Measurements from ENCODE around the gene TYW3. TPM values are rescaled to one million over a fixed set of nuclear protein-coding genes. Genes with fewer than 3 reads are reported as not detected.

Gene TYW3
- total and polyA plus RNA-seq, 2 of the 13 experiments (the other 11 are each of a cell fraction or from before 2014, with no cell fraction given) = 17.6 to 45.8 TPM

GRCh38 chr1:74726063-74726462, 6.9 kb upstream of the TYW3 start:
- ChIA-PET POLR2A (interaction anchor here (1.1 kb wide), 1 partner anchor 9 kb away, joined by 3 read pairs; no protein-coding TSS in a partner anchor), CTCF (ENCODE audit: low intra/inter-chr PET ratio, low total read pairs) (no interaction called here)
- DNase-seq (ENCODE audit: low spot score) (no peak), ATAC-seq (no peak), FAIRE-seq (no peak)
- H4K20me1 ChIP-seq (ENCODE audit: insufficient read depth, low read length) = no peaks in the 10 kb centered on the region; the same call in 1 of the 2 replicates
- peaks cover 42% of the 10 kb centered on the region for H3K79me2 ChIP-seq (ENCODE audit: insufficient read depth, low read length)
- no CpG with 5 or more reads among the region's 1 CpG for WGBS (ENCODE audit: low lambda C conversion rate)
- BruUV-seq (replicated peaks) = no TSS peak
- peaks cover 38% of the 10 kb centered on the region for H3K4me1 ChIP-seq (ENCODE audit: insufficient read depth, low read length)
- H3K36me3 ChIP-seq (replicated peaks in 1 of 2; ENCODE audit: control insufficient read depth in 1 of 2, insufficient read depth in 2 of 2, low read length in 2 of 2) = peaks cover 25 to 56% of the 10 kb centered on the region in 2 experiments
- H3K4me2 ChIP-seq (ENCODE audit: low read depth, low read length) = no peak overlapping the region
- no peak overlapping the region for H3K9ac ChIP-seq (ENCODE audit: insufficient read depth, low read depth, low read length)
- peaks cover 19% of the 10 kb centered on the region for H3K9me3 ChIP-seq (ENCODE audit: low read length)
- H3K27me3 ChIP-seq (ENCODE audit: control insufficient read depth in 1 of 2, insufficient read depth in 2 of 2, low read length in 2 of 2) = no peaks in the 10 kb centered on the region
- no peak overlapping the region for H3K27ac ChIP-seq (ENCODE audit: extremely low read length, insufficient read depth, low read length)
- H3K4me3 ChIP-seq (replicated peaks in 1 of 3; ENCODE audit: insufficient read depth in 1 of 3, low read depth in 2 of 3, low read length in 3 of 3) = no peak overlapping the region
- no peak overlapping the region for H2AFZ ChIP-seq (ENCODE audit: low read length)
- in situ Hi-C loops (cut with HindIII; ENCODE audit: extremely low pct_ligation_motif_present, low pct_unique_long_range_greater_than_20kb) (no loop called here), intact Hi-C loops (cut with micrococcal nuclease; ENCODE audit: unreplicated experiment) (no loop called here)
- TF ChIP-seq ZNF530 (CRISPR knock-in tag; IDR thresholded peaks at IDR 0.05; ENCODE audit: low read depth) (no peak), KIAA2018 (CRISPR knock-in tag; IDR thresholded peaks at IDR 0.05; ENCODE audit: borderline replicate concordance) (no peak), CBX1 (IDR thresholded peaks at IDR 0.05; ENCODE audit: low read depth) (peak; percentile 27), ZC3H4 (CRISPR knock-in tag; IDR thresholded peaks at IDR 0.05; ENCODE audit: borderline replicate concordance) (no peak), ZNF615 (CRISPR knock-in tag; IDR thresholded peaks at IDR 0.05; ENCODE audit: borderline replicate concordance) (no peak), SRF (IDR thresholded peaks at IDR 0.05; ENCODE audit: low read depth, low read length) (no peak), STAT5B (CRISPR knock-in tag; IDR thresholded peaks at IDR 0.05) (no peak), DZIP1 (CRISPR knock-in tag; IDR thresholded peaks at IDR 0.05) (no peak), CBX5 (CRISPR knock-in tag; IDR thresholded peaks at IDR 0.05; ENCODE audit: borderline replicate concordance) (peak; percentile 56; the same call in 1 of the 2 replicates), DMAP1 (CRISPR knock-in tag; IDR thresholded peaks at IDR 0.05) (no peak), DR1 (CRISPR knock-in tag; IDR thresholded peaks at IDR 0.05) (no peak), ETV5 (CRISPR knock-in tag; IDR thresholded peaks at IDR 0.05; ENCODE audit: borderline replicate concordance) (no peak)
- TF ChIP-seq, protein P1, sequence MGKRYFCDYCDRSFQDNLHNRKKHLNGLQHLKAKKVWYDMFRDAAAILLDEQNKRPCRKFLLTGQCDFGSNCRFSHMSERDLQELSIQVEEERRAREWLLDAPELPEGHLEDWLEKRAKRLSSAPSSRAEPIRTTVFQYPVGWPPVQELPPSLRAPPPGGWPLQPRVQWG (CRISPR knock-in tag; IDR thresholded peaks at IDR 0.05; ENCODE audit: borderline replicate concordance, low read depth) = no peak

Measured in HepG2 (cell line).